ENCODE measurements around the gene DPF1. TPM values are rescaled to one million over a fixed set of nuclear protein-coding genes. Genes with fewer than 3 reads are reported as not detected.

The DPF1 gene
- total RNA-seq, 1 experiment from 2014 or later = 5.1 TPM

DNA sequence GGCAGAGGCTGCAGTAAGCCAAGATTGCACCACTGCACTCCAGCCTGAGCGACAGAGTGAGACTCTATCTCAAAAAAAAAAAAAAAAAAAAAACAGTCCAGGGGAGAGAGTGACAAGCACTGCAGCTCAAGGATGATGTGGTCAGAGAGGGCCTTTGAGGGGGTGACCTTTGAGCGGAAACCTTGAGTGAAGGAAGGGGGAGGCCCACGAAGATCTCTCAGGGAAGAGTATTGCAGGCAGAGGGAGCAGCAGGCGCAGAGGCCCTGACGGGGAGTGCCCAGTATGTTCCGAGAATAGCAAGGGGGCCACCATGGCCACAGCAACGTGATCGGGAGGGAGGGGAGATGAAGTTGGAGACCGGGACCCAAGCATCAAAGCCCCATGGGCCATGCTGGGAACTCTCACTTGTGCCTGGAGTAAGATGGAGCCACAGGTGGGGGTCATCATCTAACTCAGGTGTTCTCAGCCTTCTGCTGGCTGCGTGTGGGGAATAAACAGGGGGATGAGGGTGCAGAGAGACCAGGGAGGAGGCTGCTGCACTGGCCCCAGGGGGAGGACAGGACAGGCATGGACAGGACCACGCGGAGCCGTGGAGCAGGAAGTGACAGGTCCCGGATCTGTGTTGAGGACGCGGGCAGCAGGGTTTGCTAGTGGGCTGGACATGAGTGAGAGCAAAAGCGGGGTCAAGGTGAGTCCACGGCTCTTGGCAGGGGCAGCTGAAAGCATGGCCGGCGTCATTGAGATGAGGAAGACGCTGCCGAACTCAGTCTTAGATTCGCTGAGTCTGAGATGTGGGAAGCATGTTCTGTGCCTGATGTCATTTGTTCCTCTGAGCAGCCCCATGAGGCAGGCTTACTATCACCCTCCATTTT is 60.4 kb downstream of the DPF1 start:
- DNase-seq (ENCODE audit: low spot score) = no peak

DNA sequence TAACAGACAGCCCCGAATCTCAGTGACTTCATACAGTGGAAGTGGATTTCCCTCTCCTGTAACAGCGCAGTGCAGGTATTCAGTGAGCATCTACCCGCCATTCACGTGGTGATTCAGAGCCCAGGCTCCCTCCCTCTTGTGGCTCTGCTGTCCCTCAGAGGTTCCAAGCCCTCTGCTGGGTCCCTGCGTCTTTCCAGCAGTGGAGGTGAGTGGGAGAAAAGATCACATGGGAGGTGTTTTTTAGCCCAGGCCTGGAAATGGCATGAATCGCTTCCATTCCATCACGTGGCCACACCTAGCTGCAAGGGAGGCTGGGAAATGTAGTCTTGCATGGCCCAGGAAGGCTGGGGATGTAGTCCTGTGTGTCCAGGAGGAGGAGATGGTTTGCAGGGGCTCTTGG is 61.4 kb downstream of the DPF1 start:
- no peak for DNase-seq (ENCODE audit: low spot score)

DNA sequence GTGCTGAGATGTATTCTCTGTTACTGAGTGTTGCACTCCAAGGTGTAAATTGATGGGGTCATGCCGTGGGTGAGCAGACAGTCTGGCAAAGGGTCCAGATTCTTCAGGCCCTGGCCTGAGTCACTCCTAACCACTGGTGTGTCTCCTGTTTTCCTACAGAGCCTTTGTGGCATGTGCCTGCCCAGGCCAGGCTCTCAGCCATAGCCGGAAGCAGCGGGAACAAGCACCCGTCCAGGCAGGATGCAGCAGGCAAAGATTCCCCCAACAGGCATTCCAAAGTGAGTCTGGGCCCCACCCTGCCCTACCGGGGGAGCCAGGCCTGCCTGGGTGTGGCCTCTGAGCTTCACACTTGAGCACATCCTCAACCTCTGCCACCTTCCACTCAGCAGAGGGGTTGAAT is 61.9 kb downstream of the DPF1 start:
- no peak for DNase-seq (ENCODE audit: low spot score)

Other genes with a start within 250 kb of the DPF1 start
- not detected in 2 replicates for gene PPP1R14A, start 32.2 kb upstream of the DPF1 start, total RNA-seq (2014; rRNA removed; shearing (Covaris generic))
- gene SPINT2, start 40.4 kb upstream of the DPF1 start, total RNA-seq (2014; rRNA removed; shearing (Covaris generic)) = 1.1 TPM in 1 of 2 replicates, not detected in the other
- 2.7 TPM in 1 of 2 replicates, not detected in the other for gene C19orf33, start 80.0 kb upstream of the DPF1 start, total RNA-seq (2014; rRNA removed; shearing (Covaris generic))
- gene YIF1B, start 91.7 kb upstream of the DPF1 start, total RNA-seq (2014; rRNA removed; shearing (Covaris generic)) = 138 and 146 TPM in 2 replicates
- 0.04 TPM in 1 of 2 replicates, not detected in the other for gene KCNK6, start 95.6 kb upstream of the DPF1 start, total RNA-seq (2014; rRNA removed; shearing (Covaris generic))
- 2.0 TPM in 1 of 2 replicates, not detected in the other for gene CATSPERG, start 111.6 kb upstream of the DPF1 start, total RNA-seq (2014; rRNA removed; shearing (Covaris generic))
- gene PSMD8, start 150.3 kb upstream of the DPF1 start, total RNA-seq (2014; rRNA removed; shearing (Covaris generic)) = 743 and 838 TPM in 2 replicates
- 0.08 and 0.14 TPM in 2 replicates for gene GGN, start 163.8 kb upstream of the DPF1 start, total RNA-seq (2014; rRNA removed; shearing (Covaris generic))
- gene SPRED3, start 164.5 kb upstream of the DPF1 start, total RNA-seq (2014; rRNA removed; shearing (Covaris generic)) = 0.10 and 1.4 TPM in 2 replicates
- gene FAM98C, start 178.9 kb upstream of the DPF1 start, total RNA-seq (2014; rRNA removed; shearing (Covaris generic)) = 15.6 and 19.7 TPM in 2 replicates
- 0.62 TPM in 1 of 2 replicates, not detected in the other for gene RASGRP4, start 202.0 kb upstream of the DPF1 start, total RNA-seq (2014; rRNA removed; shearing (Covaris generic))
- gene RYR1, start 209.5 kb upstream of the DPF1 start, total RNA-seq (2014; rRNA removed; shearing (Covaris generic)) = not detected in 2 replicates